GM19238 (cell line): ENCODE data around the gene FBXO2.

ENCODE experiments used
- DNase-seq: peaks from one replicate; pipeline ENCODE4 v3.0.0; 2011; ENCODE audit warnings: low spot score; ENCODE audit not compliant: insufficient read length

FBXO2 gene

DNA sequence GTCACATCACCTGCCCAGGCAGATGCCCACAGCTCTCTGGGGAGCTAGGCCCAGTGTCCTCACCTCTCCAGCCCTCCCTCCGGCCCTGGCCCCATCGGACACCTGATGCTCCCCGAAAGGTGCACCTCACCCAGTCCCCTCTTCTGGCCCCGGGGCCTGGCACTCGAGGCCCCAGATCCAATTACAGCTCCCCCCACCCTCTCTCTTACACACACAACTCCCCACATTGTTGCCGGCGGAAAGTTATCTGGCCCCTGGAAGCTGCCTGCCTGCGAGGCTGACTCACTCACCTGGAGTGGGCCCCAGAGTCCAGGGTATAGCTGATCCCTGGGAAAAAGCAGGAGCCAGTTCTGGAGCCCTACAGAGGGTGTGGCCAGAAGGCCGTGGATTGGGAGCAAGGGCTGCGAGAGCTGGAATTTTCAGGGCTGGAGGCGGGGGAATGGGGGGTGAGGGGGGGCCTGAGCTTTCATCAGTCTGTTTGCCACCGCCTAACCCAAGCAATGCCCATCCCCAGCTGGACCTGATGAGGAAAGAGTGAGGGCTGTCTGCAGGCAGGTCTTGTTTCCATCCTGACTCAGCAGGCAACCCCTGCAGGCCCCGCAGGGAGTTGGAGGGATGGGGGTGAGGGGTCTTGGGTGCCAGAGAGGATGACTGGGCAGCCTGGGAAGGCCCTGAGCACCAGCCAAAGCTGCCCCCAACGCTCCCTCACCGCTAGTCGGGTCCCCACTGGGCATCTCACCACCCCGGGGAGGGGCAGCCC lies 948 bp downstream of the FBXO2 start:
- DNase-seq: no peak

DNA sequence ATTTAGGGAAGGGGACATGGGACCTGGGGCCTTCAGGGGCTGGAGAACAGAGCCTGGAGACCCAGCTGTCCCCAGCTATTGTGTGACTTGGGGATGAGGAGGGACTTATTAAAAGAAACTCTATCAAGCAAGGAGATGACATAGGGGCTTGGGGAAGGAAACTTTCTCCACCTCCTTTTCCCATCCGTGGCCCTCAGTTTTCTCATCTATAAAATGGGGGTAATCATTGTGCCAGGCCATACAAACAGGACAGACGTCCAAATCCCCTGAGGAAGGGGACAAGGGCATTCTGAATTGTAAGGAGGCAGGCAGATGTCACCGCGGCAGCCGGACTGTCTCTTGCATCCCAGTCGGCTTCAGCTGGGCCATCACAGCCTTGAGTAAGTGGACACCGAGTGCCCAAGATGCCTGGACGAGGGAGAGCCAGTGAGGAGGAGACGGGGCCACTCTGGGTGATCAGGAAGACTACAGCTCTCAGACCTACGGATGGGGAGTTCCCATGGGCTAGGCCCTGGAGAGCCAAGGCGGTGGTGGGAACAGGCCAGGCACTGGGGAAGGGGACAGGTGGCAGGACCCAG lies 1.9 kb downstream of the FBXO2 start:
- no peak for DNase-seq

DNA sequence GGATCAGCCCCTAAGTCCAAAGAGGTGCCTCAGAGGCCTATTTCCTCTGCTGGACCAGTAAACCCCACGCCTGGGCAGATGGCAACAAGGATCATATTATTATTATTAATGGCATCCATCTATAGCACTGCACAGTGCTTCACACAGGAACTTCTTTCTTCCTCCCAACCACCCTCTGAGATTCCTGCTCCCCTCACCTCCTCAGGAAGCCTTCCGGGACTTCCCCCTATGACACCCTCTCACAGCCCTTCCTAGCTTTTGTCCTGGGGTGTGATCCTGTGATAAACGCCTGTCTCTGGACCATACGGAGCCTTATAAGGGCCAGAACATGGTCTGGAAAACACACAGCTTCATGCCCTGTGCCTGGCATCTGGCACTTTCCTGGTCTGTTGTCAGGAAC lies 3.2 kb downstream of the FBXO2 start:
- no peak for DNase-seq

DNA sequence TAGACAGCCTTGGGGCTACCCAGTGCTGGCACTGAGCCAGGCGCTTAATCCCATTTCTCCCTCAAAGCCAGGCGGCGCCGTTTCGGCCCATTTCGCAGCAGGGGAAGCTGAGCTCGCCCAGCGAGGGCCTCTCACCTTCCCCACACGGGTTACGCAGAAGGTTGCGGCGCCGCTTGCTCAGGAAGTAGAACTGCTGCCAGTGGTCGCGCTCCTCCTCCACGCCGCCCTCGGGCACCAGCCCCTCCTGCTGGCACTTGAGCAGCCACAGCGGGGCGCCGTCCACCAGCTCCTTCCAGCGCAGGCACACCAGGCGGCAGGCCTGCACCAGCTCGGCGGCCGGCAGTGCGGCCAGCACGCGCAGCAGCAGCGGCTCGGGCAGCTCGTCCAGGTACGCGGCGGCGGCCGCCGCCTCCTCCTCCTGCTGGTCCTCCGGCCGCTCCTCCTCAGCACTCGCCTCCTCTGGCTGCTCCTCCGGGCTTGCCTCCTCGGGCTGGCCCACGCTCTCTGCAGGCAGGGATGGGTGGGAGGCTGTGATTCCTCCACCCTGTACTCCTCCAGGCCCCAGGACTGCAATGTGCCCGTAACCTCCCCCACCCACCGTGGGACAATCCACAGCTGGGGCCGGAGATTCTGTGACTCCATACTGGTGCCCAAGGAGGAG lies 3.8 kb downstream of the FBXO2 start:
- peak; percentile 63 for DNase-seq

DNA sequence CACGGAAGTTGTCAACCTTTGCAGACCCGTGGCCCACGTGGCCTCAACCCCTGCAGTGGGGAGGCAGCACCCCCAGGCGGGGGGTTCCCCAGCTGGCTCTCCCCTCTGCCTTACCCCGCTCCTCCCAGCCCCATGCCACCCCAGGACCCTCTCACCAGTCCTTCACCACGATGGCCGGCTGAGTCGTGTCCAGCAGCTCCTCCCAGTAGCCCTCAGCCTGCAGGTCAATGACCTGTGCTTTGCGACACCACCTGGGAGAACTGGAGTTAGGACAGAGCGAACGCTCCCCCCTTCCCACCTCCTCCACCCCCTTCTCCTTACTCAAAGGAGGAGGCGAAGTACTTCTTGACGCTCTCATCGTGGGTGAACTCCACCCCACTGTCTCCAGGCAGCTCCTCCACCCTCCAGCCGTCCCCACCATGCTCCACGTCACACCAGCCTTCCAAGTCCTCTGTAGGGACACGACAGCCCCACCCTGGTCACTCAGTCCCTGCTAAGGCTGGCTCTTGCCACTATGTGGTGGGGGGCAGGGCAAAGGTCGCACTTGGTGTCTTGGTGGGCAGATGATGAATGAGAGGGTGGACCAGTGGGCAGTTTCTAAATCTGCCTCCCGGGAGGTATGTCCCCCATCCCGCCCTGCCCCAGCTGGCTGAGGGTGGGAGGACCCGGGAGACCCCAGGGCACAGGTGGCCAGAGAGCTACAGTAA lies 4.5 kb downstream of the FBXO2 start:
- no peak for DNase-seq

DNA sequence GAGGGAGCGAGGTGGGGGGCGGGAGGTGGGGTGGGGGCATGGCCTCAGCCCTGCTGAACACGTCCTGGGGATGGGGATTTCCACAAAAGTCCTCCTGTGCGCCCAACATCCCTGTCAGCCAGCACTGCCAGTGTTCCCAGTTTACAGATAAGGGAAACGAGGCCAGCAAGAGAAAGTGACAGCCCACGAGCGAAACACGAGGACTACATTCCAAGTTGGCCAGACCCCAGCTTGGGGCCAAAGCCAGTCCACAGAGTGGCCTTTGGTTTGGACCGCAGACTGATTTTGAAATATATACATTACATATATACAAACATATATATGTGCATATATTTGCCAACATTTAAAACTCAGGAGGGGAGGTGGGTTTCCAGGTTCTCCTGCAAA lies 5.0 kb downstream of the FBXO2 start:
- no peak for DNase-seq

DNA sequence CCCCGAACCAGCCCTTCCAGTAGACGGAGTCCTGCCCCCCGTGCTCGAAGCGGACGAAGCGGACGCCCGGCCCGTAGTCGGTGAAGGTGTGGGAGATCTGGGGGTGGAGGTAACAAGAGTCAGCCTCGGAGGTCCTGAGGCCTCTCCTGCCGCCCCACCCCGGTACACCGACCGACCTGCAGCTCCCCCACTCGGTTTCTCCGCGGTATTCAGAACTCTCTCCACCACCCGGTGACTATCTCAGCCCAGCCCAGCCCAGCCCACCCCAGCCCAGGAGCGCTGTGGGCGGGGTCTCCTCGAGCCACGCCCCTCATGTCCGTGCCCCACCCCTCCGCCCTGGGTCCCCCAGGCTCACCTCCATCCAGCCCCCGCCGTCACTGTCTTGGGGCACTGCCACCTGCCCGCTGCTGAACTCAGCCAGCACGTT lies 5.5 kb downstream of the FBXO2 start:
- no peak for DNase-seq

DNA sequence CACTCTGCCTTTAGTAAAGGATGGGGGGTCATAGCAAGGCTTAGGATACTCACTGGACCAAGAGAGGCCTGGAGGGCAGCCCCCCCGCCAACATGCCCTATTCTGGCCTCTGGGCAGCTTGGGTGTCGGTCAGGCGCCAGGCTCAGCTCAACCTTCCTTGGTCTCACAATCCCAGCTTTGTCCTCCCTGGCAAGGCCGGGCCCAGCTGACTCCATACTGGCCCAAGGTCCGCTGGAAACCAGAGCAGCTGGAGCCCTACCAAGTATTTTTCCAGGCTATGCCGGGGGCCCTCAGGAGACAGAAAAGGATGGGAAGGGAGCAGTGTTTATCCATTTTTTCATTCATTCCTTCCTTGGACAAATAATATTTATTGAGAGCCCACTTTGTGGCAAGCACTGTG lies 6.2 kb downstream of the FBXO2 start:
- no peak for DNase-seq

DNA sequence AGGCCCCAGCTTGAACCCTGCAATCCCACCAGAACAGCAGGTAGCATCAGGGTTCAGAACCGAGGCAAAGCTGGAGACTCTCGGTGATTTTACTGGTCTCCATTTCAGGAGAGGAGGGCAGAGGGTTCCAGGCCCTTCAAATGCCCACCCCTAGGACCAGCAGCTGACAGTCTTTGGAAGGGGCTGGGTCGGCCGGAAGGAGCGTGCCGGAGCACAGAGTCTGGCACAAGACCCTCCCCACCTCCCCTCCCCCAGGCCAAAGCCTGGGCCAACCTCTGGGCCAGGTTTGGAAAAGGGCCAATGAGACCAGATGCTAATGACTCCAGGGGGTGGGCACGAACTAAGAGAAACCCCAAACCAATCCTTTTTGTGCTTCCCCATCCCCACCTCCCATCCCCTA lies 6.9 kb downstream of the FBXO2 start:
- DNase-seq: no peak

DNA sequence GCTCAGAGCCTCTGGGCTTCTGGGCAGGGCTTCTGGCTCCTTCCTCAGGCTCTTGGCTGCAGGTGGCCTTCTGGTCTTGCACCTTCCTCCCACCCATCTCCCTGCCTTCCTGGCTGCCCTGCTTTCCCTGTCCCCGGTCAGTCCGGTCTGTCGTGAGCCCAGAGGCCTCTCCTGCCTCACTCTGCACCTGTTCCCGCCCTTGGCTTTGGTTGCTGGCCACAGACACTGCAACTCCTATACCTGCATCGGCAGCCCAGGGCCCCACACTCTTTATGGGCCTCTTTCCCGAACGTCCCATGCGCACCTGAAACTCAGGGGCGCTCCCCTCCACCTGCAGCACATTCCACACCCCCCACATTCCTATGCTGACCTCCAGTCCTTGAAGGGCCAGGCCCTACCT lies 7.9 kb downstream of the FBXO2 start:
- DNase-seq: no peak

DNA sequence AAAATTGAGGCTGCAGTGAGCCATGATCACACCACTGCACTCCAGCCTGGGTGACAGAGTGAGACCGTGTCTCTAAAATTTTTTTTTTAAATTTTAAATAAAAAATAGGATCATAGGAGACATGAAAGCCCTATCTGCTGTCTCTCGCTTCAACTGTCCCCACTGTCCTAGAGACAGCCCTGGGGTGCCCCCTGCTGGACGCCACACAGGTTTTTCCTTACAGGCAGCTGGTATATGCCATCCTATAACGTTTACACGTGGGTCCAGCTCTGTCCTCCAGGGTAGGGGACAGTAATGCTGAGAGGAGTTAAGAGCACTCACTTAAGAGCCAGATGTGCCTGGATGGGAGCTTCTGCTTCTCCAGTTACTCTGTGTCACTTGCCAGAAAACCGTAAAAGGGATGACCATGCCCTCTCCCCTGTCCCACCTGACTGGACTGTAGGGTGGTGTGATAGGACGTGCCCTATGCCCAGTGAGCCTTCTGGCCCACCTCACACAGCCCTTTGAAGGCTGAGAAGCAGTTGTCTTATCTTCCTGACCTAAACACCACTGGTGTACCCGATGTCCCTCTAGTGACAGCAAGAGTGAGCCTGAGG lies 8.5 kb downstream of the FBXO2 start:
- DNase-seq: peak; percentile 53

DNA sequence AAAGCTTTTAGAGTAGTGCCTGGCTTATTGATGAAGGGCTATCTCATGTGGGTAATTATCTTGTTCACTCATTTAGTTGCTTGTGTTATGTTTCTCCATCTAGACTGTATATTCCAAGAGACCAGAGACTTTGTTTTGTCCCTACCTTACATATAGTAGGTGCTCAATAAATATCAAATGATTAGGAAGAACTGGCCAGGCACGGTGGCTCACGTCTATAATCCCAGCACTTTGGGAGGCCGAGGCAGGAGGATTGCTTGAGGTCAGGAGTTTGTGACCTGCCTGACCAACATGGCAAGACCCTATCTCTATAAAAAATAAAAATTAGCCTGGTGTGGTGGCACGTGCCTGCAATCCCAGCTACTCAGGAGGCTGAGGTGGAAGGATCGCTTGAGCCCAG lies 9.0 kb downstream of the FBXO2 start:
- DNase-seq: no peak

DNA sequence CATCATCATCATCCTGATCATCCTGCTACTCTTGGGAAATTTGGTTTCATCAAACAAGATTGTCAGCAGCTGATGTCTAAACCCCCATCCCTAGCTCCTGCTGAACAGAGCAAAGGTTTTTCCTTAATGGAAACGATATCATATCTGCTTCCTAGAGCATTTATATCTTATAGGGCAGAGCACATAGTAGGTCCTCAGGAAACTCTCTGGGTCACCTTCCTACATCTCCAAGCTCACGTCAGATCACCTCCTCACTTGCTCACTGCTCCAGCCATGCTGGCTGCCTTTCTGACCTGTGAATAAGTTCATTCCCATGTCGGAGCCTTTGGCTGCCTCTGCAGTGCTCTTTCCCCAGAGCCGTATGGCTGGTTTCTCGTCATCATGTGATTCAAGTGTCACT lies 10.4 kb downstream of the FBXO2 start:
- no peak for DNase-seq

DNA sequence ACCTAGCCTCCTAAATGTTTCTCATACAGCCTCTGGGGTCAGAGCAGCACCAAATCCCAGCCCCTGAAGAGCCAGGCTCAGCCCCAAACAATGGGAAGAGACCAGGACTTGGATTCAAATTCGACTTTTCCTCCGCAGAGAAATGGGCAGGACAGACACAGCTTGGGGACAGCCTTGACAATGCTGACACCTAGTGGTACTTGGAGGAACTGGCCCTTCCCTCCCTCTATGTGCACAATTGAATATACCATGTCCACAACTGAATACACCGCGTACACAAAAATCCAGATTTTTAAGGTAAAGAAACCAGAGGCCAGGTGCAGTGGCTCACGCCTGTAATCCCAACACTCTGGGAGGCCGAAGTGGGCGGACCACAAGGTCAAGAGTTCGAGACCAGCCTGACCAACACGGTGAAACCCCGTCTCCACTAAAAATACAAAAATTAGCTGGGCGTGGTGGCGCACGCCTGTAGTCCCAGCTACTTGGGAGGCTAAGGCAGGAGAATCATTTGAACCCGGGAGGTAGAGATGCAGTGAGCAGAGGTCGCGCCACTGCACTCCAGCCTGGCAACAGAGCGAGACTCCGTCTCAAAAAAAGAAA lies 11.7 kb downstream of the FBXO2 start:
- DNase-seq: peak; percentile 79

DNA sequence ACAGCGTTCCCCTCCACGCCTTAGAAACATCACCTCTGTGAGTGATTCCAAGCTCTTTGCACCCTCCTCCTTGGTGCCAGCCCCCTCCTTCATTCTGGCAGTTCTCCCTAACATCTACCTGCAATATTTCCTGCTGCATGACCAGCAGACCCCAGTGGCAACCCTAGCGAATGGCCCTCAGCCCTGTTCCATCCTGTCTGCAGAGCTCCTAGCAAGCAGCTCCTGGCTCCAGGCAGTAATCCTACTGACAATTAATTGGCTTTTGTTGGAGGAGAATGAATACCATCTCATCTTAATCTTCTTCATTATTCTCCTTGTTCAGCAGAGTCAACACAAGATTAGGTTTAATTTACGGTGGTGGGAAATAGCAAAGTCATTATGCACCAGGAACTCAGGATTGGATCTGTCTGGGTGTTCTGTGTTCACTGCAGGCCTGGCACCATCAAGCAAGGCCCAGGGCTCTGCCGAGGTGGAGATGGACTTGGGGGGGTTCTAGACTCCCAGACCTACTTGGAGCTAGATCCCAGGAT lies 12.4 kb downstream of the FBXO2 start:
- DNase-seq: no peak

DNA sequence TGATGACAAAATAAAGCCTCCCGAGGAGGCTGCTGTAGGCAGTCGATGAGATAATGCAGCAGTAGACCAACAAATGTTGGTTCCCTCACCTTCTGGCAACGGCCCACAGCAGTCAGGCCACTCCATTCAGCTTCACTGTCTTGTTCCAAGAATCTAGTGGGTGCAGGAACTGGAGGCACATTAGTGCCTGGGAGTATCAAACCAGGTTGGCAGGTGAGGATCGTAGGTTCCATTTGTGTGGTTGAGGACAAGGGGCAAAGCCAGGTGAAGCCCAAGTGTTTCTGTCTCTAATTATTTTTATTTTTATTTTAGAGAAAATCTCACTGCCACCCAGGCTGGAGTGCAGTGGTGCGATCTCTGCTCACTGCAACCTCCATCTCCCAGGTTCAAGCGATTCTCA lies 13.3 kb downstream of the FBXO2 start:
- DNase-seq: no peak

DNA sequence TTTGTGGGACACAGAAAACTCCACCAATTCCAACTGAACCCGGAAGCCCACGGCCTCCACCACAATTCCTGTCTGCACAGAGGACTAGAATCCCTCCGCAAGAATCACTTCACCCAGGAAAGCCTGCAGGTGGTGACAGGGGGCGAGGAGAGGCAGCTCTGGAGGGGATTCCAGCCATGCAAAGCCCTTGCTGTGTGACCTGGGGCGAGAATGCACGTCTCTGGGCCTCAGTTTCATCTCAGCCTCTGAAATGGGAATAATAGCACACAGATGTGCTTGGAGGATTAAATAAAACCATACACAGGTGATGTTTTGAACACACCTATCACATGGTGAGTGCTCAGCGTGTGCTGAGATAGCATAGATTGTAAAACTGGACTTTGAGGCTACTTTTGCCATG lies 14.1 kb downstream of the FBXO2 start:
- no peak for DNase-seq

DNA sequence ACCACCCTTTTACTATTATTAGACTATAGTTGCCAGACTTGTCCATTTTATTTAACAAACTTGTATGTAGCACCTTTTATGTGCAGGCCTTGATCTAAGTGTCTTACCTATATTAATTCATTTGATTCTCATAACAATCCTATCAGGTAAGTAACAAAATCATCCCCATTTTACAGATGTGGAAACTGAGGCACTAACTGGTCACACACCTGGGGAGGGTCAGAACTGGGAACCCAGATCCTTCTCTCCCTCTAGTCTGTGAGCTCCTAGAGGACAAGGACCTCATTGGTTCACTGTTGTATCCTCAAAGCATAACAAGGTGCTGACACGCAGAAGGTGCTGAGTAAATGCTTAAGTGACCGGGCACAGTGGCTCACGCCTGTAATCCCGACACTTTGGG lies 14.9 kb downstream of the FBXO2 start:
- no peak for DNase-seq

DNA sequence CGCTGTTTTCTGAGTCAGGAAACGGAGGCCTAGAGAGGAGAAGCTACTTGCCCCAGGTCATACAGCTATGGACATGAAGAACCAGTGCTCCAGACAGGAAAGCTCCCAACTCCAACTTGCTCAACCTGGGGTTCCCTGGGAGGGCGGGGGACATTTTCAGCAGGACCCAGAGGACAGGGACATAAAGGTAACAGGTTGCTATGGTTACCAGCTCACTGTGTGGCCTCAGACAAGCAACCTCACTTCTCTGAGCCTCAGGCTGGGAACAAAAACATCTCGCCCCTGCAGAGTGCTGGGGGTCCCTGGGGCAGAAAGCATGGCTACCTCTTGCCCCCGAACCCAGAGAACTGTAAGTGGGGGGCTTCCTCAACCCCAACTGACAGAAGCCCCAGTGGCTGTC lies 16.1 kb downstream of the FBXO2 start:
- DNase-seq: no peak

DNA sequence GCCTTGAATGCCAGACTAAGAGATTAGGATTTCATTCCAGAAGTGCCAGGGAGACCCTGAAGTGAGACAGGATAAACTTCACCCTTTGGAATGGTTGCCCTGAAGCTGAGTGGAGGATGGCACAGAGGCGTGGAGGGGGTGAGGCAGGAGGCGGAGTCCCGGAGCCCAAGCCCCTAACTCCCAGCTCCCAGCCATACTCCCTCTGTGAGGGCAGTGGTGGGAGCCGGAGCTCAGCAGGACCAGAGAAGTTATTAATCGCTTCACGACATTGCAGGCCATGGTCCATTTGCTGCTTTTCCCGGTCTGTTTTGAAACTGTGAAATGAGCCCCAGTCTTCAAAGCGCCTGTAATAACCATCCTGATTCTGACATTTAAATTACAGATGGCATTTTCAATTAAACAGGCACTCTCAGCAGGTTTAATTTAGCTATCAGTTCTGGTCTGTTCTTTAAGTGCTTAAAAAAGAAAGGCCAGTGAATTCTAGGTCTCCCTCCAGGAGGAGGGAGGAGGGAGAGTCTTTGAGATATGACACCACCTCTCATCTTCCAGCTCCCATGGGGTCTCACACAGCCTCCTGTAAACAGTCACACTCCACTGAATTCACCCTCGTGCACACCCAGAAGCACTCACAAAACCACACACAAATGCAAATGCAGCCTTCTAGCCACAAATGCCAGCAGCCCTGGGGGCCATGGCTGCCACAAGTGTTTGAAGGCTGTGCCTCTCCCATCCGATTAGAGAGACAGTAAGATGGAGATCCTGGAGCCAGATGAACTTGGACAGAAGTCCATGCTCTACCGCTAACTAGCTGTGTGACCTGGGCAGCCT lies 19.6 kb downstream of the FBXO2 start:
- no peak for DNase-seq
